Measurements from ENCODE around the gene BSPRY.

The BSPRY gene

GRCh38 chr9:113317777-113318176 is 31.6 kb upstream of the BSPRY start:
- DNase-seq (ENCODE audit: extremely low spot score), result no peak
- no peak for TF ChIP-seq CTCF (IDR thresholded peaks at IDR 0.05; ENCODE audit: control extremely low read depth, extremely low read depth, low read depth, missing control alignments)
- POLR2A ChIA-PET, result no interaction called here
- CTCF ChIA-PET, result interaction anchor here (0.7 to 1.6 kb wide), 4 partner anchors 11 to 128 kb away, joined by 3 read pairs; no protein-coding TSS in a partner anchor

GRCh38 chr9:113319054-113319453 is 30.3 kb upstream of the BSPRY start:
- ChIA-PET CTCF (interaction anchor here (1.0 to 1.8 kb wide), 7 partner anchors 12 to 339 kb away, joined by 3 to 8 read pairs (median 3); partner anchors contain the start of genes ALAD and WDR31), POLR2A (no interaction called here)

DNA sequence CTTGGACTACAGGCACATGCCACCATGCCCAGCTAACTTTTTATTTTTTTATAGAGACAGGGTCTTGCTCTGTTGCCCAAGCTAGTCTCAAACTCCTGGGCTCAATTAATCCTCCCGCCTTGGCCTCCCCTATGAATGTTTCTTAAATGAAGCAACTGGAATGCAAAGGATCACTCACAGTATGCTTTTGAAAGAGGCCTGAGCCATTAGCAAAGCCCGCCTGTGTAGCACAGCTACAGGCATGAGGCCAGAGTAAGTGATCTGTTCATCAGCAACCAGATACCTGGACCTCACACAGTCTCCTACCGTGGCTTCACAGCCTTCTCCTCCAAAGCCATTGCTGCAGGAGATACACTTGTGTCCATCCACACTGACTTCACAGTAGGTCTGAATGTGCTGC is 29.3 kb upstream of the BSPRY start:
- TF ChIP-seq CTCF (IDR thresholded peaks at IDR 0.05; ENCODE audit: control extremely low read depth, extremely low read depth, low read depth, missing control alignments), result no peak
- DNase-seq (ENCODE audit: extremely low spot score), result no peak
- POLR2A ChIA-PET, result no interaction called here
- CTCF ChIA-PET, result interaction anchor here (0.7 to 1.8 kb wide), 5 partner anchors 20 to 338 kb away, joined by 3 to 8 read pairs (median 5); partner anchors contain the start of gene WDR31

More at GRCh38 chr9:113319054-113319453, 30.3 kb upstream of the BSPRY start:
- DNase-seq (ENCODE audit: extremely low spot score), result no peak
- no peak for TF ChIP-seq CTCF (IDR thresholded peaks at IDR 0.05; ENCODE audit: control extremely low read depth, extremely low read depth, low read depth, missing control alignments)

DNA sequence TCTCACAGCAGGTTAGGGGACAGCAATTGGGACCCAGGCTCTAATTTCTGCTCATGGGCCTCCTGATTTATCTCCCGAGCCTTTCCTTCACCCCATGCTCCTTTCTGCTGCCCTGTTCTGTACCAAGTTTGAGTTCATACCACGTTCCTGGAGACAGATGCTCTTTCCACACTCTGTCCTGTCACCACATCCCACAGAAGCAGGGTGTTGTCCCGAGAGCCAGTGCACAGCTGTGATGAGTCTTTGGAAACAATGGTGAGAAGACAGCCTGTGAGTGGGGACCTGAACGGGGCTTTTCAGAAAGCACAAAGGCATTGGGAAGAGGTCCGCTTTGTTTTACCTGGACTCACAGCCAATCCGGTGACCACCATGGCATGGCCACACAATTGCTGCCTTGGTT is 26.7 kb upstream of the BSPRY start:
- DNase-seq (ENCODE audit: extremely low spot score), result no peak
- no peak for TF ChIP-seq CTCF (IDR thresholded peaks at IDR 0.05; ENCODE audit: control extremely low read depth, extremely low read depth, low read depth, missing control alignments)
- POLR2A ChIA-PET, result no interaction called here
- CTCF ChIA-PET, result no interaction called here

DNA sequence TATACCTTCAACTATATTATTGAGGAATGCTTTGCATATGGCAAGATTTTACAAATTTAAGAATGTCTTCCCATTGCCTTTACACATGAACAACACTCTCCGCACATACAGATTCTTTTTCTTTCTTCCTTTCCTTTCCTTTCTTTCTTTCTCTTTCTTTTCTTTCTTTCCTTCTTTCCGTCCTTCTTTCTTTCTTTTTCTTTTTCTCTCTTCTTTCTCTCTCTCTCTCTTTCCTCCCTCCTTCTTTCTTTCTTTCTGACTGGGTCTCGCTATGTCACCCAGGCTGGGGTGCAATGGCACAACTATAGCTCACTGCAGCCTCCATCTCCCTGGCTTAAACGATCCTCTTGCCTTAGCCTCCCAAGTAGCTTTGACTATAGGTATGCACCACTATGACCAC is 23.1 kb upstream of the BSPRY start:
- DNase-seq (ENCODE audit: extremely low spot score), result no peak
- TF ChIP-seq CTCF (IDR thresholded peaks at IDR 0.05; ENCODE audit: control extremely low read depth, extremely low read depth, low read depth, missing control alignments), result no peak
- CTCF ChIA-PET, result interaction anchor here (1.0 kb wide), 1 partner anchor 10 kb away, joined by 3 read pairs; no protein-coding TSS in a partner anchor
- POLR2A ChIA-PET, result no interaction called here

DNA sequence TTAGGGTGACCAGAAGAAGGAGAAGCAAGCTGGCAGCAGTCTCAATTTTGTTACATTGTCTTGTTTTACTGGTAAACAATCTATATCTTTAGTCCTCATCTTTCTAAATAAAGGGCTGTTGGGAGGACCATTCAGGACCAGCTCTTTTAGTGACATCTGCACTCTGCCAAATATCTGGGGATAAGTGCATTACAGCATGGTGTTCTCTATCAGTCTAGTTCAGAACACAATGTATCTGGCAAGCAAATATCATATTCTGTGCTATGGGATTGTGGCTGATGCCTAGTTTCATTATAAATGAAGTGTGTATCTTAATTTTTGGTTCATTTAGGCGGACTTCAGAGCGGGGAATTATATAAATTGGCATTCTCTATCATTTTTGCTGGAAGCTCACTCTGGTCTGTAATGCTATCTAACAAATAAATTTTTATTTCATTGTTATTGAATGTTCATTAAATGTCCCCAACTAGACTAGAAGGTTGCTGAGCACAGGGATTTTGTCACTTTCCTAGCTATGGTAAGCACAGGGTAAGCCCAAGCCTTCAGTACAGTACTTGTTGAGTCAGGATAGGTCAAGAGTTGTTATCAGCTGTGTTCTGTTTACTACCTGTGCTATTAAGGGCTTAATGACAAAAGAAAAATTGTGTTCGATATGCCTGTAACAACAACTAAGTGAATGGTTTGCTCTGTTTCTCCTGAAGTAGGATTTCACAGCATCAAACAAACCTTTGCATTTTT is 21.1 kb upstream of the BSPRY start:
- POLR2A ChIA-PET, result no interaction called here
- DNase-seq (ENCODE audit: extremely low spot score), result no peak
- no peak for TF ChIP-seq CTCF (IDR thresholded peaks at IDR 0.05; ENCODE audit: control extremely low read depth, extremely low read depth, low read depth, missing control alignments)
- CTCF ChIA-PET, result interaction anchor here (0.7 to 2.1 kb wide), 8 partner anchors 10 to 78 kb away, joined by 3 to 5 read pairs (median 3); partner anchors contain the start of gene WDR31

All from GM10248 (cell line).